ENCODE results near the gene LCE5A.

GRCh38 chr1:152510503-152510902 lies at the start of gene LCE5A:
- no peak for TF ChIP-seq CTCF (IDR thresholded peaks at IDR 0.05 in 2 of 3, conservative IDR thresholded peaks at IDR 0.05 in 1 of 3; ENCODE audit: borderline replicate concordance in 1 of 3, insufficient read depth in 1 of 3, low read depth in 2 of 3, low read length in 2 of 3)
- TF ChIP-seq ZNF274 (IDR thresholded peaks at IDR 0.05; ENCODE audit: low read depth, low read length) = no peak
- TF ChIP-seq POLR2A (IDR thresholded peaks at IDR 0.05; ENCODE audit: borderline replicate concordance, extremely low read depth, insufficient read depth, insufficient read length) = no peak
- TF ChIP-seq CEBPB (IDR thresholded peaks at IDR 0.05; ENCODE audit: low read depth) = no peak
- TF ChIP-seq POLR2AphosphoS5 (IDR thresholded peaks at IDR 0.05; ENCODE audit: low read depth, low read length) = no peak
- TF ChIP-seq MAX (IDR thresholded peaks at IDR 0.05) = no peak
- TF ChIP-seq CBX3 (IDR thresholded peaks at IDR 0.05; ENCODE audit: low read depth) = no peak
- TF ChIP-seq YY1 (IDR thresholded peaks at IDR 0.05; ENCODE audit: extremely low read depth, insufficient replicate concordance, low read depth, low read length) = no peak
- no peak for TF ChIP-seq SP1 (IDR thresholded peaks at IDR 0.05; ENCODE audit: low read depth)
- no peak for TF ChIP-seq EZH2phosphoT487 (IDR thresholded peaks at IDR 0.05; ENCODE audit: borderline replicate concordance)
- no peak for TF ChIP-seq EZH2 (IDR thresholded peaks at IDR 0.05)
- TF ChIP-seq ATF3 (IDR thresholded peaks at IDR 0.05) = no peak
